ENCODE data around the gene L3MBTL4.
"Not testable (repeated sequence)": the region's sequence is repeated elsewhere in the genome, so short reads cannot be mapped to it uniquely, and the experiment has no call there.

L3MBTL4 gene

GRCh38 chr18:6079406-6079805 lies 335.3 kb downstream of the L3MBTL4 start:
- no peak for DNase-seq

- no peak for DNase-seq
Measured at GRCh38 chr18:6078877-6079276, 335.8 kb downstream of the L3MBTL4 start.

- DNase-seq, result not testable (repeated sequence)
Measured at GRCh38 chr18:6072423-6072822, 342.3 kb downstream of the L3MBTL4 start.

GRCh38 chr18:6069539-6069938 lies 345.2 kb downstream of the L3MBTL4 start:
- DNase-seq, result no peak

- no peak for DNase-seq
Measured at GRCh38 chr18:6069103-6069502, 345.6 kb downstream of the L3MBTL4 start.

- DNase-seq, result no peak
Measured at GRCh38 chr18:6060149-6060548, 354.6 kb downstream of the L3MBTL4 start.

- no peak for DNase-seq
Measured at GRCh38 chr18:6059551-6059950, 355.2 kb downstream of the L3MBTL4 start.

GRCh38 chr18:6058941-6059340 lies 355.8 kb downstream of the L3MBTL4 start:
- no peak for DNase-seq

GRCh38 chr18:6057604-6058003 lies 357.1 kb downstream of the L3MBTL4 start:
- DNase-seq, result no peak

GRCh38 chr18:6056171-6056910 lies 358.4 kb downstream of the L3MBTL4 start:
- no peak for DNase-seq

- DNase-seq, result no peak
Measured at GRCh38 chr18:6055711-6056110, 359.0 kb downstream of the L3MBTL4 start.

- DNase-seq, result no peak
Measured at GRCh38 chr18:6054256-6054842, 360.4 kb downstream of the L3MBTL4 start.

GRCh38 chr18:6052449-6052913 lies 362.2 kb downstream of the L3MBTL4 start:
- DNase-seq, result no peak

- DNase-seq, result not testable (repeated sequence)
Measured at GRCh38 chr18:6047596-6047995, 367.1 kb downstream of the L3MBTL4 start.

- DNase-seq, result no peak
Measured at GRCh38 chr18:6044773-6045172, 369.9 kb downstream of the L3MBTL4 start.

- no peak for DNase-seq
Measured at GRCh38 chr18:6044319-6044718, 370.4 kb downstream of the L3MBTL4 start.

- no peak for DNase-seq
Measured at GRCh38 chr18:6039055-6039454, 375.7 kb downstream of the L3MBTL4 start.

- no peak for DNase-seq
Measured at GRCh38 chr18:6031442-6031841, 383.3 kb downstream of the L3MBTL4 start.

- no peak for DNase-seq
Measured at GRCh38 chr18:6031002-6031401, 383.7 kb downstream of the L3MBTL4 start.

- no peak for DNase-seq
Measured at GRCh38 chr18:6024745-6025248, 389.9 kb downstream of the L3MBTL4 start.

GRCh38 chr18:6023551-6023950 lies 391.2 kb downstream of the L3MBTL4 start:
- DNase-seq, result no peak

- no peak for DNase-seq
Measured at GRCh38 chr18:6022845-6023244, 391.9 kb downstream of the L3MBTL4 start.

GRCh38 chr18:6022074-6022444 lies 392.7 kb downstream of the L3MBTL4 start:
- no peak for DNase-seq

- no peak for DNase-seq
Measured at GRCh38 chr18:6021306-6022073, 393.2 kb downstream of the L3MBTL4 start.
